SH-SY5Y (cell line): ENCODE measurements around the gene PAF1.

Experiments used
- GATA2 ChIP-seq: IDR thresholded peaks from 2 replicates; pipeline ENCODE4 v1.6.1; 2011; ENCODE audit warnings: mild to moderate bottlenecking, low read depth, low read length
- GATA3 ChIP-seq: IDR thresholded peaks from 2 replicates; pipeline ENCODE4 v1.6.1; 2011; ENCODE audit warnings: low read depth, mild to moderate bottlenecking, low read length, moderate library complexity

DNA sequence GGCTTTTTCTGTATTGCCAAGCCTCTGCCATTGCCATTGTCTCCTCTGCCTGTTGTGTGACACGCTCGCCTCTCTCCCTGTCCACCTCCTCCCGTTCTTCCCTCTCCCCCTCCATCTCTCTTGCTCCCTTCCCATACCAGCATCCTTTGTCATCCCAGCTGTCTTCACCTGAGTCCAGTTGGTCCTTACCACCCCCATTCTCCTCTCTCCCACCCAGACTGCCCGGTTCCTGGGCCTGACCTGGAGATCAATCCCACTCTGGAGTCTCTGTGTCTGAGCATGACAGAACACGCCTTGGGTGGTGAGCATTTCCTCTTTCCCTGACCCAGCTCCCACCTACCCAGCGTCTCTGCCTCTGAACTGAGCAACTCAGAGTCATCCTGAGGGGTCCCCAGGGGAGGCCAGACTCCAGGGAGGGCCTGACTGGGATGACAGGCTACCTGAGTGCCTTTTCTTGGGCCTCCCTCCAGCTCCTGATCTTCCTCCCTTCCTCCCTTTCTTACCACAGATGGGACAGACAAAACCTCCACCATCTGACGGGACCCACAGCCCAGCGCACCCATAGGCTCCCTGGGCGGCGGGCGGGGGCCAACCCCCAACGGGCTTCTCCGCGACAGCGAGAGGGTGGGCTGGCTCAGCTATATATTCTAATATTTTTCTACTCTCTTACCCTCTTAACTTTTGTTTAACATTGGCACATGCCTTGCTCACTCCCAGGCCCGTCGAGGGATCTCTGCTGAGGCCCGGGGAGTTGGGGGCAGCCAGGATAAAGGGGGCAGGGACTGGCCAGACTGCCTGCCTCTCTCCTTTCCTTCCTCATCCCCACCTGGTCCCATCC, 7.7 kb downstream of the PAF1 start:
- TF ChIP-seq GATA3 (no peak), GATA2 (no peak)
